NCI-H1436 treated with DMSO at 0.1 percent for 48 hours (cell line): ENCODE data around the gene CCNT2.
"Not testable (repeated sequence)": the region's sequence is repeated elsewhere in the genome, so short reads cannot be mapped to it uniquely, and the experiment has no call there.

Source experiments
- DNase-seq: peaks from one replicate; lab custom pipeline; 2025; lab: John Stamatoyannopoulos, UW

Gene CCNT2

GRCh38 chr2:134976074-134976702 lies 57.6 kb downstream of the CCNT2 start:
- no peak for DNase-seq

GRCh38 chr2:134977104-134977503 lies 58.5 kb downstream of the CCNT2 start:
- DNase-seq = not testable (repeated sequence)

GRCh38 chr2:134979221-134979620 lies 60.6 kb downstream of the CCNT2 start:
- no peak for DNase-seq

- DNase-seq = no peak
Measured at GRCh38 chr2:134980639-134981038, 62.0 kb downstream of the CCNT2 start.

GRCh38 chr2:134982603-134983002 lies 64.0 kb downstream of the CCNT2 start:
- no peak for DNase-seq

- DNase-seq = no peak
Measured at GRCh38 chr2:134985061-134985460, 66.4 kb downstream of the CCNT2 start.

- no peak for DNase-seq
Measured at GRCh38 chr2:134988994-134989605, 70.5 kb downstream of the CCNT2 start.

- DNase-seq = no peak
Measured at GRCh38 chr2:134999521-134999920, 80.9 kb downstream of the CCNT2 start.

- DNase-seq = no peak
Measured at GRCh38 chr2:135002836-135003235, 84.2 kb downstream of the CCNT2 start.

- no peak for DNase-seq
Measured at GRCh38 chr2:135004005-135004746, 85.6 kb downstream of the CCNT2 start.

- no peak for DNase-seq
Measured at GRCh38 chr2:135005753-135006152, 87.1 kb downstream of the CCNT2 start.
